ENCODE measurements around the gene MACROH2A2. TPM values are rescaled to one million over a fixed set of nuclear protein-coding genes. Genes with fewer than 3 reads are reported as not detected.
"Not testable (repeated sequence)": the region's sequence is repeated elsewhere in the genome, so short reads cannot be mapped to it uniquely, and the experiment has no call there.

The MACROH2A2 gene
- total and polyA plus RNA-seq, 10 of the 15 experiments (the other 5 are each of a cell fraction or from before 2014, with no cell fraction given): 0.14 to 0.24 TPM; not detected in 8

- H3K79me2 ChIP-seq (ENCODE audit: control insufficient read depth, insufficient read depth, low read length); in situ Hi-C loops (cut with MboI); ATAC-seq; FAIRE-seq; H3K9ac ChIP-seq (ENCODE audit: control insufficient read depth, insufficient read depth, low read length); intact Hi-C loops (cut with micrococcal nuclease; ENCODE audit: unreplicated experiment); H3K36me3 ChIP-seq (ENCODE audit: control insufficient read depth in 2 of 2, insufficient read depth in 2 of 2, low read length in 1 of 2); POLR2A ChIA-PET; H3K4me2 ChIP-seq (ENCODE audit: control insufficient read depth, insufficient read depth); DNase-seq (ENCODE audit: low read depth, low spot score); RAD21 ChIA-PET (ENCODE audit: unreplicated experiment); H2AFZ ChIP-seq (ENCODE audit: control insufficient read depth, low read depth, low read length); H3K4me1 ChIP-seq (ENCODE audit: control insufficient read depth, insufficient read depth, low read length); H3K27me3 ChIP-seq (replicated peaks in 1 of 2; ENCODE audit: control insufficient read depth in 2 of 2, insufficient read depth in 2 of 2, low read length in 1 of 2); H3K27ac ChIP-seq (ENCODE audit: control insufficient read depth, insufficient read depth); H3K9me3 ChIP-seq (replicated peaks; ENCODE audit: control insufficient read depth, insufficient read depth, low read length); SMC1A ChIA-PET (ENCODE audit: uncharacterized antibody, unreplicated experiment); H4K20me1 ChIP-seq (ENCODE audit: control insufficient read depth, insufficient read depth); H3K4me3 ChIP-seq; BruUV-seq (replicated peaks): not testable (repeated sequence)
- CTCF ChIA-PET: interaction anchor here (1.1 kb wide), 1 partner anchor 18 kb away, joined by 4 read pairs; no protein-coding TSS in a partner anchor
- WGBS (ENCODE audit: insufficient coverage, insufficient replicate concordance, low lambda C conversion rate, missing lambda C conversion rate): 64% methylated on average over 11 of the region's 11 CpGs
These were observed 48.5 kb downstream of the MACROH2A2 start for GRCh38 chr10:70101068-70101562.

- WGBS (ENCODE audit: insufficient coverage, insufficient replicate concordance, low lambda C conversion rate, missing lambda C conversion rate): 59% methylated on average over 3 of the region's 3 CpGs
- FAIRE-seq (no peak), DNase-seq (ENCODE audit: low read depth, low spot score) (no peak), ATAC-seq (no peak)
- Histone ChIP-seq H3K4me3 (no peak overlapping the region), H3K79me2 (ENCODE audit: control insufficient read depth, insufficient read depth, low read length) (no peaks in the 10 kb centered on the region), H2AFZ (ENCODE audit: control insufficient read depth, low read depth, low read length) (no peak overlapping the region), H3K27me3 (replicated peaks in 1 of 2; ENCODE audit: control insufficient read depth in 2 of 2, insufficient read depth in 2 of 2, low read length in 1 of 2) (no peaks in the 10 kb centered on the region), H3K27ac (ENCODE audit: control insufficient read depth, insufficient read depth) (no peak overlapping the region), H3K9me3 (replicated peaks; ENCODE audit: control insufficient read depth, insufficient read depth, low read length) (no peaks in the 10 kb centered on the region), H4K20me1 (ENCODE audit: control insufficient read depth, insufficient read depth) (no peaks in the 10 kb centered on the region), H3K9ac (ENCODE audit: control insufficient read depth, insufficient read depth, low read length) (no peak overlapping the region), H3K4me2 (ENCODE audit: control insufficient read depth, insufficient read depth) (no peak overlapping the region), H3K4me1 (ENCODE audit: control insufficient read depth, insufficient read depth, low read length) (no peaks in the 10 kb centered on the region), H3K36me3 (ENCODE audit: control insufficient read depth in 2 of 2, insufficient read depth in 2 of 2, low read length in 1 of 2) (no peaks in the 10 kb centered on the region)
- ChIA-PET POLR2A (no interaction called here), CTCF (interaction anchor here (0.6 to 1.1 kb wide), 2 partner anchors 16 to 17 kb away, joined by 3 to 4 read pairs; no protein-coding TSS in a partner anchor), SMC1A (ENCODE audit: uncharacterized antibody, unreplicated experiment) (no interaction called here), RAD21 (ENCODE audit: unreplicated experiment) (no interaction called here)
- intact Hi-C loops (cut with micrococcal nuclease; ENCODE audit: unreplicated experiment): no loop called here
- TF ChIP-seq IKZF2 (IDR thresholded peaks at IDR 0.05): no peak
- no peak for TF ChIP-seq YBX1 (IDR thresholded peaks at IDR 0.05)
- no peak for TF ChIP-seq E2F4 (IDR thresholded peaks at IDR 0.05; ENCODE audit: low read depth, low read length)
- TF ChIP-seq KAT2A (conservative IDR thresholded peaks at IDR 0.05; ENCODE audit: control insufficient read depth, low read depth, low read length): no peak
- TF ChIP-seq ZNF217 (IDR thresholded peaks at IDR 0.05): no peak
- in situ Hi-C loops (cut with MboI): no loop called here
- no TSS peak for BruUV-seq (replicated peaks)
These were observed 49.0 kb downstream of the MACROH2A2 start for GRCh38 chr10:70101668-70102067.

All from GM12878 (cell line).